Testis (tissue), 2 donors: Measurements from ENCODE around the gene SSBP2.

Experiments
- POLR2A ChIP-seq: fragments of 450-650 bp; IDR thresholded peaks from one replicate; pipeline ENCODE4 v1.6.1; 2017; ENCODE audit warnings: antibody characterized with exemption, mild to moderate bottlenecking, moderate library complexity
- TF ChIP-seq, protein P1 (sequence below), 3 experiments: fragments of 450-650 bp in 2 of 3; fragments of 200-600 bp in 1 of 3; sonication (generic) in 1 of 3; IDR thresholded peaks; one replicate each; pipeline ENCODE4 v1.5.1; 2016 to 2019; ENCODE audit warnings: antibody characterized with exemption in 3 of 3, mild to moderate bottlenecking in 2 of 3, moderate library complexity in 1 of 3

DNA sequence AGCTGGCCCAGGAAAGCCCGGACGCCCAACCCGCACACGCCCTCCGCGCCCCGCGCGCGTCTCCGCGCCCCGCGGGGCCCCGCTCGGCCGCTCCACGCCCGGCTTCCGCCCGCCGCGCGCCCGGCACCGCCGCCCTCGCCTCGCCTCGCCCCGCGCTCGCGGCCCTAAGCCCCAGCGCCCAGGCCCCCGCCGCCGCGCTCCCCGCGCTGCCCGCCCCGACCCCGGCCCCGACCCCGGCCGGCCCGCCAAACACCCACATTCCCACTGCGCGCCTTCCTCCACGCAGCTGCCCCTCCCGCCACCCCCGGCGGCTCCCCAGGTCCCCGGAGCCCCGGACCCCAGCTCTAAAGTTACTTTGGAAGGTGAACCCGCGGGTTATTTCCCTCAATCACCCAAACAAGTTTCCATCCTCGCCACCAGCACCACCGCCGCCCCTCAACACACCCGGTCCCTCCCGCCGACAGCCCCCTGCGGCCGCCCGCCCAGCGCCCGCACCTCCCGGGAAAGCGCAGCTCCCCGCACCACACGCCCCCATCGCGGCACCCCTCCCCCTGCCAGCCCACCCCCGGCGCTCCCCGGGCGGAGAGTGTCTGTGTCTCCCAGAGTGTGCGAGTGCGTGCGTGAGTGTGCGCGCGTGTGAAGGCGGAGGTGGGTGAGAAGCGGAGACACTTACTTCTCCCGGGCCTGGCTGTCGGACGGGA, 439 bp downstream of the SSBP2 start:
- TF ChIP-seq, protein P1, sequence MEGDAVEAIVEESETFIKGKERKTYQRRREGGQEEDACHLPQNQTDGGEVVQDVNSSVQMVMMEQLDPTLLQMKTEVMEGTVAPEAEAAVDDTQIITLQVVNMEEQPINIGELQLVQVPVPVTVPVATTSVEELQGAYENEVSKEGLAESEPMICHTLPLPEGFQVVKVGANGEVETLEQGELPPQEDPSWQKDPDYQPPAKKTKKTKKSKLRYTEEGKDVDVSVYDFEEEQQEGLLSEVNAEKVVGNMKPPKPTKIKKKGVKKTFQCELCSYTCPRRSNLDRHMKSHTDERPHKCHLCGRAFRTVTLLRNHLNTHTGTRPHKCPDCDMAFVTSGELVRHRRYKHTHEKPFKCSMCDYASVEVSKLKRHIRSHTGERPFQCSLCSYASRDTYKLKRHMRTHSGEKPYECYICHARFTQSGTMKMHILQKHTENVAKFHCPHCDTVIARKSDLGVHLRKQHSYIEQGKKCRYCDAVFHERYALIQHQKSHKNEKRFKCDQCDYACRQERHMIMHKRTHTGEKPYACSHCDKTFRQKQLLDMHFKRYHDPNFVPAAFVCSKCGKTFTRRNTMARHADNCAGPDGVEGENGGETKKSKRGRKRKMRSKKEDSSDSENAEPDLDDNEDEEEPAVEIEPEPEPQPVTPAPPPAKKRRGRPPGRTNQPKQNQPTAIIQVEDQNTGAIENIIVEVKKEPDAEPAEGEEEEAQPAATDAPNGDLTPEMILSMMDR (IDR thresholded peaks at IDR 0.05): no peak
- no peak for TF ChIP-seq POLR2A
